Measurements from ENCODE around the gene MRTFA.

DNA sequence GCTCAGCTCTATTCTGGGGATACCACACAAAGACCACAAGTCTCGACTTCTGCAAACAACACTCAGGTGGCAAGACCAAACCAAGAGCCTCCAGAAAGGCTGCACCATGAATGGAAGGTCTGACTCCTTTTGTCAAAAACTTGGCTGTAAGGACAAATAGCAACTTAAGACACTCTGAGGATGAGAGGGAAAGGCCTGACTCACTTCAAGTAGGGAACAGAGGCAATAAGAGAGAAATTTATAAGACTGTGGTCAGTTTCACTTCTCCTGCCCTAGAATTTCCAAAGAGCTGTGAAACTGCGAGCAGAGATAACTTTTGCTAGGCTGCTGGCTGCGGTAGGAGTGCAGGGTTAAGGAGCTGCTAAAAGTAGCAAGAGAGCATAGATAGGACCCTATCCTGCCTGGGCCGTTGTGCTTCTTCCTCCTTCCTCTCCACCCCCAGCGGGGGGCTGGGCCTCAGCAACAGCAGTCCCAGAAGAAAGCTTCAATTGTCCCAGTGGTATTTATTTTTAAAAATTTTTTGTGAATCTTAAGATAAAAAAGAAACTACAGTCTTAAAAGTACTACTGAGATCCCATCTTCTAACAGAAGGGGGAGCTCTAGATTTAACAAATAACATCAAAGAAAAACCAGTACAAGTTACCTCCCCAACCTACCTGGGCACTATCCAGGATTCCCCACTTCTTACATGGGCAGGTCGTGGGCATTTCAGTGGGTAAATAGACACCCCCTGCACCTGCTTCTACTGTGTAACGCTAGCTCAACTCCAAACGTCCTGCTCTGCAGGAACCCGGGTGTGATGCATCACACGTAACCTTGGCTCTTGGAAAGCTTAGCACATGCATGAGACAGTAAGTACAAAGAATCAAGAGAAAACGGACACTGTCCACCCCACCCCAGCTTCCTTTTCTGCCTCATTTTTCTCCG, 199.8 kb downstream of the MRTFA start:
- TF ChIP-seq POLR2A (IDR thresholded peaks at IDR 0.05; ENCODE audit: low read length) (no peak), GATA1 (IDR thresholded peaks at IDR 0.05; ENCODE audit: low read depth, low read length) (no peak)

All from erythroblast (primary cell).